Ishikawa (cell line): ENCODE results near the gene COL21A1.

Experiments
- CEBPB ChIP-seq: IDR thresholded peaks from 2 replicates; pipeline ENCODE4 v1.6.1; 2012
- CREB1 ChIP-seq: IDR thresholded peaks from 2 replicates; pipeline ENCODE4 v1.6.1; 2012; ENCODE audit warnings: low read depth
- EGR1 ChIP-seq: IDR thresholded peaks from 2 replicates; pipeline ENCODE4 v1.6.1; 2012
- EP300 ChIP-seq: IDR thresholded peaks from 2 replicates; pipeline ENCODE4 v1.6.1; 2012; ENCODE audit warnings: borderline replicate concordance
- FOXM1 ChIP-seq: IDR thresholded peaks from 2 replicates; pipeline ENCODE4 v1.6.1; 2012; ENCODE audit warnings: low read depth, borderline replicate concordance
- MAX ChIP-seq: IDR thresholded peaks from 2 replicates; pipeline ENCODE4 v1.6.1; 2012
- NFIC ChIP-seq: IDR thresholded peaks from 2 replicates; pipeline ENCODE4 v1.6.1; 2012
- RAD21 ChIP-seq: IDR thresholded peaks from 2 replicates; pipeline ENCODE4 v1.6.1; 2012; ENCODE audit warnings: low read depth
- REST ChIP-seq: IDR thresholded peaks from 2 replicates; pipeline ENCODE4 v1.6.1; 2012; ENCODE audit warnings: low read depth, mild to moderate bottlenecking
- TAF1 ChIP-seq: IDR thresholded peaks from 2 replicates; pipeline ENCODE4 v1.6.1; 2012; ENCODE audit warnings: low read depth, mild to moderate bottlenecking
- TCF12 ChIP-seq: IDR thresholded peaks from 2 replicates; pipeline ENCODE4 v1.6.1; 2012; ENCODE audit warnings: low read depth
- TEAD4 ChIP-seq: IDR thresholded peaks from 2 replicates; pipeline ENCODE4 v1.6.1; 2012
- USF1 ChIP-seq: IDR thresholded peaks from 2 replicates; pipeline ENCODE4 v1.6.1; 2012
- YY1 ChIP-seq: IDR thresholded peaks from 2 replicates; pipeline ENCODE4 v1.6.1; 2012; ENCODE audit warnings: low read depth
- ZBTB7A ChIP-seq: IDR thresholded peaks from 2 replicates; pipeline ENCODE4 v1.6.1; 2012; ENCODE audit warnings: low read depth

The COL21A1 gene

GRCh38 chr6:56115715-56116114 is 131.7 kb downstream of the COL21A1 start:
- TF ChIP-seq TCF12 (no peak), RAD21 (no peak), USF1 (no peak), FOXM1 (no peak), CEBPB (no peak), TEAD4 (no peak), TAF1 (no peak), CREB1 (no peak)

GRCh38 chr6:56109149-56109548 is 138.2 kb downstream of the COL21A1 start:
- TF ChIP-seq CEBPB (no peak), RAD21 (no peak), REST (no peak), MAX (no peak), FOXM1 (no peak), TCF12 (no peak), ZBTB7A (no peak), TAF1 (no peak), USF1 (no peak)

GRCh38 chr6:56106231-56106630 is 141.1 kb downstream of the COL21A1 start:
- TF ChIP-seq MAX (no peak), YY1 (no peak), USF1 (no peak), NFIC (no peak), ZBTB7A (no peak), REST (no peak), TCF12 (no peak), EGR1 (no peak), CREB1 (no peak), TAF1 (no peak), FOXM1 (no peak), RAD21 (no peak), CEBPB (no peak), EP300 (no peak)

GRCh38 chr6:56104591-56104990 is 142.8 kb downstream of the COL21A1 start:
- TF ChIP-seq RAD21 (no peak), FOXM1 (no peak), NFIC (no peak), REST (no peak), EP300 (no peak), TEAD4 (no peak), ZBTB7A (no peak), CREB1 (no peak), TAF1 (no peak)

- TF ChIP-seq TAF1 (no peak), EGR1 (no peak), FOXM1 (no peak), NFIC (no peak), TEAD4 (no peak), CEBPB (no peak), REST (no peak), EP300 (no peak), TCF12 (no peak), YY1 (no peak), MAX (no peak), RAD21 (no peak), ZBTB7A (no peak), USF1 (no peak), CREB1 (no peak)
Observed at GRCh38 chr6:56102216-56102615, 145.2 kb downstream of the COL21A1 start.
